GM06990 (cell line): ENCODE measurements around the gene MUCL3.
"Not testable (repeated sequence)": the region's sequence is repeated elsewhere in the genome, so short reads cannot be mapped to it uniquely, and the experiment has no call there.

Source experiments
- DNase-seq: peaks from one replicate; pipeline ENCODE4 v3.0.0-alpha.2; 2011; ENCODE audit not compliant: insufficient read length; ENCODE audit errors: extremely low read depth
- H3K27me3 ChIP-seq: replicated peaks from 2 replicates; pipeline ENCODE4 v1.6.0; 2011; ENCODE audit warnings: low read length; ENCODE audit not compliant: control insufficient read depth, insufficient read depth
- H3K36me3 ChIP-seq: 2 replicates; pipeline ENCODE4 v1.5.1; 2011; ENCODE audit warnings: low read length; ENCODE audit not compliant: control insufficient read depth, insufficient read depth
- H3K4me3 ChIP-seq: replicated peaks from 2 replicates; pipeline ENCODE4 v1.5.1; 2011; ENCODE audit warnings: low read depth, mild to moderate bottlenecking, control low read depth, low read length
- CTCF ChIP-seq: IDR thresholded peaks from 2 replicates; pipeline ENCODE4 v1.5.1; 2011; ENCODE audit warnings: low read length, control low read depth, mild to moderate bottlenecking, inconsistent platforms; ENCODE audit not compliant: insufficient read depth, poor library complexity, severe bottlenecking

The MUCL3 gene

GRCh38 chr6:30988209-30988825, 47.5 kb downstream of the MUCL3 start:
- no peak overlapping the region for H3K4me3 ChIP-seq
- TF ChIP-seq CTCF: no peak
- no peaks in the 10 kb centered on the region; the same call in 1 of the 2 replicates for H3K27me3 ChIP-seq
- no peaks in the 10 kb centered on the region for H3K36me3 ChIP-seq
- no peak for DNase-seq

GRCh38 chr6:30990422-30991086, 49.8 kb downstream of the MUCL3 start:
- Histone ChIP-seq H3K36me3 (no peaks in the 10 kb centered on the region), H3K4me3 (no peak overlapping the region), H3K27me3 (no peaks in the 10 kb centered on the region)
- no peak for TF ChIP-seq CTCF
- no peak for DNase-seq

DNA sequence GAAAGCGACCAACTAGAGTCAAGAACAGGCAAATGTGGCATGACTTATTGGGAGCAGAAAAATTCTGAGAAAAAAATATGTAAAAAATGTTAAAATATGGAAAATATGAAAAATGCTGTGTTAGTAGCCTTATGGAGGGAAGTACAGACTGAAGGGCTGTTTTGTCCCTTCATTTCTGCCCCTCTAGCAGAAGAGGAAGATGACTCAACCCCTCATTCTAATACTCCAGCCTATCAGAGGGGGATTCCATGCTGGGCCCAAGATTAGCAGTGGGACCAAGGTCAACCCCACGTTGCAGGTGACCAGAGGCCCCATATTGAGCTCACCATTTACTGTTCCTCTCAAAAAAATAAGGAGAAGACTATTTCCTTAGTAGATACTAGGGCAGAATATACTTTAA, 51.1 kb downstream of the MUCL3 start:
- no peak overlapping the region for H3K4me3 ChIP-seq
- H3K36me3 ChIP-seq: no peaks in the 10 kb centered on the region
- no peaks in the 10 kb centered on the region for H3K27me3 ChIP-seq
- TF ChIP-seq CTCF: no peak
- DNase-seq: no peak

GRCh38 chr6:30997301-30997700, 56.5 kb downstream of the MUCL3 start:
- TF ChIP-seq CTCF: no peak

GRCh38 chr6:30998785-30999184, 58.0 kb downstream of the MUCL3 start:
- DNase-seq: no peak
- no peak for TF ChIP-seq CTCF
- H3K4me3 ChIP-seq: no peak overlapping the region
- no peaks in the 10 kb centered on the region for H3K36me3 ChIP-seq
- H3K27me3 ChIP-seq: no peaks in the 10 kb centered on the region

More at GRCh38 chr6:30997301-30997700, 56.5 kb downstream of the MUCL3 start:
- H3K4me3 ChIP-seq: no peak overlapping the region
- no peak for DNase-seq
- no peaks in the 10 kb centered on the region for H3K36me3 ChIP-seq
- H3K27me3 ChIP-seq: no peaks in the 10 kb centered on the region

DNA sequence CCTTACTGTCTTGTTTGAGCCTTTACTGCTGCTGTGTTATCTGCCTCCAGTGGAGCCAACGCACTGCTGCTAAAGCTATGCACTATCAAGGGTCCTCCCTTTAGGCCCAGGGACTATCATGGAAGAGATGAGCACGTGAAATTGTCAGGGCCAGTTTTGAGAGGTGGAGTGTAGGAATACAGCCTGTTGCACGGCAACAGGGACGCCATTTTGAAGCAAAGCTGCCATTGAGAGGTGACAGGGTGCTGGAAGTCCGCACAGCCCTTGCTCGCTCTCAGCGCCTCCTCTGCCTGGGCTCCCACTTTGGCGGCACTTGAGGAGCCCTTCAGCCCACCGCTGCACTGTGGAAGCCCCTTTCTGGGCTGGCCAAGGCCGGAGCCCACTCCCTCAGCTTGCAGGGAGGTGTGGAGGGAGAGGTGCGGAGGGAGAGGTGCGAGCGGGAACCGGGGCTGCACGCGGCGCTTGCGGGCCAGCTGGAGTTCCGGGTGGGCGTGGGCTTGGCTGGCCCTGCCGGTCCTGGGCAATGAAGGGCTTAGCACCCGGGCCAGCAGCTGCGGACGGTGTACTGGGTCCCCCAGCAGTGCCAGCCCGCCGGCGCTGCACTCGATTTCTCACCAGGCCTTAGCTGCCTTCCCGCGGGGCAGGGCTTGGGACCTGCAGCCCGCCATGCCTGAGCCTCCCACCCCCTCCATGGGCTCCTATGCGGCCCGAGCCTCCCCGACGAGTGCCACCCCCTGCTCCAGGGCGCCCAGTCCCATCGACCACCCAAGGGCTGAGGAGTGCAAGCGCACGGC, 59.5 kb downstream of the MUCL3 start:
- not testable (repeated sequence) for H3K36me3 ChIP-seq, H3K27me3 ChIP-seq, DNase-seq, H3K4me3 ChIP-seq
